ENCODE results near the gene ABHD18. TPM values are rescaled to one million over a fixed set of nuclear protein-coding genes. Genes with fewer than 3 reads are reported as not detected.

The ABHD18 gene
- total and polyA plus RNA-seq, 8 donors, result 3.1 to 27.2 (median 11.2) TPM

DNA sequence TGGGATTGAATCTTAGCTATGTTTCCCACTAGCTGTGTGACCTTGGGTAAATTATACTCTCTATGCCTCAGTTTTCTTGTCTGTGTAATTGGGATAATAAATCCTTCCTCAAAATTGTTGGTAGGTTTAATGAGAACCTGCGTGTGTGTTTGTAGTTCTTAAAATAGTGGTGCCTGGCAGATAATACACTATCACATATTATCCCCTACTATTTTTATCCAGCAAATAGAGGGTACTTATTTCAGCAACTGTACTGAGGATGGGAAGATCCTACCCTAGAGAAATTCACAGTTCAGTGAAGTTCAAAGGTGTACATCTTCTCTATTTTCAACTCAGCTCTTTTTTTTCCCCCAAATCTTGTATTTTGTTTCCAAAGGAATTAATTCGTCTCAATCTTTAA lies 17.2 kb downstream of the ABHD18 start:
- Histone ChIP-seq H3K27me3 (no peaks in the 10 kb centered on the region), H3K27ac (no peak overlapping the region), H3K4me3 (no peak overlapping the region), H3K36me3 (peaks cover 0 to 42% (median 37%) of the 10 kb centered on the region in 4 donors), H3K9me3 (no peaks in the 10 kb centered on the region), H3K4me1 (no peaks in the 10 kb centered on the region)
- DNase-seq, result no peak
- intact Hi-C loops (cut with DNase I; ENCODE audit: low total_unique reads), result no loop called here
- TF ChIP-seq, protein P1, sequence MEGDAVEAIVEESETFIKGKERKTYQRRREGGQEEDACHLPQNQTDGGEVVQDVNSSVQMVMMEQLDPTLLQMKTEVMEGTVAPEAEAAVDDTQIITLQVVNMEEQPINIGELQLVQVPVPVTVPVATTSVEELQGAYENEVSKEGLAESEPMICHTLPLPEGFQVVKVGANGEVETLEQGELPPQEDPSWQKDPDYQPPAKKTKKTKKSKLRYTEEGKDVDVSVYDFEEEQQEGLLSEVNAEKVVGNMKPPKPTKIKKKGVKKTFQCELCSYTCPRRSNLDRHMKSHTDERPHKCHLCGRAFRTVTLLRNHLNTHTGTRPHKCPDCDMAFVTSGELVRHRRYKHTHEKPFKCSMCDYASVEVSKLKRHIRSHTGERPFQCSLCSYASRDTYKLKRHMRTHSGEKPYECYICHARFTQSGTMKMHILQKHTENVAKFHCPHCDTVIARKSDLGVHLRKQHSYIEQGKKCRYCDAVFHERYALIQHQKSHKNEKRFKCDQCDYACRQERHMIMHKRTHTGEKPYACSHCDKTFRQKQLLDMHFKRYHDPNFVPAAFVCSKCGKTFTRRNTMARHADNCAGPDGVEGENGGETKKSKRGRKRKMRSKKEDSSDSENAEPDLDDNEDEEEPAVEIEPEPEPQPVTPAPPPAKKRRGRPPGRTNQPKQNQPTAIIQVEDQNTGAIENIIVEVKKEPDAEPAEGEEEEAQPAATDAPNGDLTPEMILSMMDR (IDR thresholded peaks at IDR 0.05), result no peak
- TF ChIP-seq POLR2AphosphoS5 (IDR thresholded peaks at IDR 0.05) (no peak), POLR2A (IDR thresholded peaks at IDR 0.05) (no peak), EP300 (IDR thresholded peaks at IDR 0.05) (no peak)
- WGBS, 5 donors, result 87 to 100% (median 96%) methylated on average over 2 of the region's 2 CpGs

DNA sequence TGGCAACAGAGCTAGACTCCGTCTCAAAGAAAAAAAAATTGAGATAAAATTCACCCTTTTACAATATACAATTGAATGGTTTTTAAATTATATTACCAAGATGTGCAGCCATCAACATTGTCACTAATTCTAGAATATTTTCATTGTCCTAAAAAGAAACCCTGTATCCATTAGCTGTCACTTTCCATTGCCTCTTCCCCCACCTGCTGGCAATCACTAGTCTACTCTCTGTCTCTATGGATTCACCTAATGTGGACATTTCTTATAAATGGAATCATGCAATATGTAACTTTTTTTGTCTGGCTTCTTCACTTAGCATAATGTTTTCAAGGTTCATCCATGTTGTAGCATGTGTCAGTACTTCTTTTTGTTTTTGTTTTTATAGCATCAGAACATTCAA lies 20.8 kb downstream of the ABHD18 start:
- Histone ChIP-seq H3K27ac (no peak overlapping the region), H3K4me3 (no peak overlapping the region), H3K9me3 (no peaks in the 10 kb centered on the region), H3K4me1 (no peaks in the 10 kb centered on the region), H3K36me3 (peaks cover 0 to 71% (median 53%) of the 10 kb centered on the region in 4 donors), H3K27me3 (no peaks in the 10 kb centered on the region)
- intact Hi-C loops (cut with DNase I; ENCODE audit: low total_unique reads), result no loop called here
- DNase-seq, result no peak
- 93 to 100% (median 97%) methylated on average over 1 of the region's 1 CpG for WGBS, 5 donors
- TF ChIP-seq POLR2AphosphoS5 (IDR thresholded peaks at IDR 0.05), result no peak
- no peak for TF ChIP-seq POLR2A (IDR thresholded peaks at IDR 0.05)
- TF ChIP-seq, protein P1 (IDR thresholded peaks at IDR 0.05), result no peak
- no peak for TF ChIP-seq EP300 (IDR thresholded peaks at IDR 0.05)

DNA sequence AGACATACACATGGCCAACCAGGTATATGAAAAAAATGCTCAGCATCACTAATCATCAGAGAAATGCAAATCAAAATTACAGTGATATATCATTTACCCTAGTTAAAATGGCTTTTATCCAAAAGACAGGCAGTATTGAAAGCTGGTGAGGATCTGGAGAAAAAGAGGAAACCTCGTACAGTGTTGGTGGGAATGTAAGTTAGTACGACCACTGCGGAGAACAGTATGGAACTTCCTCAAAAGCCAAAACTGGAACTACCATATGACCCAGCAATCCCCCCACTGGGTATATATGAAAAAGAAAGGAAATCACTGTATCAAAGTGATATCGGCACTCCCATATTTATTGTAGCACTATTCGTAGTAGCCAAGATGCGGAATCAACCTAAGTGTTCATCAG lies 23.4 kb downstream of the ABHD18 start:
- DNase-seq, result no peak
- no peaks in the 10 kb centered on the region for H3K9me3 ChIP-seq
- peaks cover 0 to 84% (median 55%) of the 10 kb centered on the region in 4 donors for H3K36me3 ChIP-seq
- intact Hi-C loops (cut with DNase I; ENCODE audit: low total_unique reads), result no loop called here
- no peak overlapping the region for H3K4me3 ChIP-seq
- WGBS, 5 donors, result 90 to 96% (median 95%) methylated on average over 6 of the region's 6 CpGs
- TF ChIP-seq POLR2AphosphoS5 (IDR thresholded peaks at IDR 0.05) (no peak), POLR2A (IDR thresholded peaks at IDR 0.05) (no peak), EP300 (IDR thresholded peaks at IDR 0.05) (no peak)
- TF ChIP-seq, protein P1 (IDR thresholded peaks at IDR 0.05), result no peak
- no peaks in the 10 kb centered on the region for H3K27me3 ChIP-seq
- no peak overlapping the region for H3K27ac ChIP-seq
- peaks cover 0 to 4% (median 0%) of the 10 kb centered on the region in 4 donors for H3K4me1 ChIP-seq

DNA sequence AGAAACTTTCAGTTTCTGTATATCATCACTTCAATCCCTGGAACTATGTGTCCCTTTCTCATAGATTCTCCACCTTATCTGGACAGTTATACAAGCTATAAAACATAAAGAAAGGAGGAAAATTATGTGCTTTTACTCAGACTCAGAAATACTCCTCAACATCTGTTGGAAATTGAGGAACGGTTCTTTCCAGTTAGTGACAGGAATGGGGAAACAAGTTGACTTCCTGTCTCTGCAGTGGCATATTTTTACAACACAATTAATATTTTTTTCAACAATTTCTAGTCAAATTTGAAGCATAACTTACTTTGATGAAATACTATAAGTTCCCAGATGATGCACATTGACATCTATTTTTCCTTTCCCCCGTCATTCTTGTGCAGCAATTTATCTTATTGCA lies 27.9 kb downstream of the ABHD18 start:
- H3K4me3 ChIP-seq, result no peak overlapping the region
- H3K36me3 ChIP-seq, result peaks cover 0 to 76% (median 36%) of the 10 kb centered on the region in 4 donors
- intact Hi-C loops (cut with DNase I; ENCODE audit: low total_unique reads), result no loop called here
- TF ChIP-seq, protein P1 (IDR thresholded peaks at IDR 0.05), result no peak
- TF ChIP-seq EP300 (IDR thresholded peaks at IDR 0.05) (no peak), POLR2AphosphoS5 (IDR thresholded peaks at IDR 0.05) (no peak), POLR2A (IDR thresholded peaks at IDR 0.05) (no peak)
- H3K9me3 ChIP-seq, result peaks cover 0 to 12% (median 11%) of the 10 kb centered on the region in 4 donors
- DNase-seq, result no peak
- no peak overlapping the region for H3K27ac ChIP-seq
- 71 to 87% (median 86%) methylated on average over 2 of the region's 2 CpGs for WGBS, 5 donors
- peaks cover 0 to 4% (median 0%) of the 10 kb centered on the region in 4 donors for H3K4me1 ChIP-seq
- no peaks in the 10 kb centered on the region for H3K27me3 ChIP-seq

Measured in stomach (tissue), 9 donors.